GM21737 (cell line): ENCODE results near the gene TFR2.

Experiments used
- ATAC-seq: cut with Tn5 transposase; IDR thresholded peaks from one replicate; pipeline ENCODE4 v1.9.1; 2021; ENCODE audit warnings: mild to moderate bottlenecking, moderate library complexity; ENCODE audit not compliant: unreplicated experiment

Gene TFR2

DNA sequence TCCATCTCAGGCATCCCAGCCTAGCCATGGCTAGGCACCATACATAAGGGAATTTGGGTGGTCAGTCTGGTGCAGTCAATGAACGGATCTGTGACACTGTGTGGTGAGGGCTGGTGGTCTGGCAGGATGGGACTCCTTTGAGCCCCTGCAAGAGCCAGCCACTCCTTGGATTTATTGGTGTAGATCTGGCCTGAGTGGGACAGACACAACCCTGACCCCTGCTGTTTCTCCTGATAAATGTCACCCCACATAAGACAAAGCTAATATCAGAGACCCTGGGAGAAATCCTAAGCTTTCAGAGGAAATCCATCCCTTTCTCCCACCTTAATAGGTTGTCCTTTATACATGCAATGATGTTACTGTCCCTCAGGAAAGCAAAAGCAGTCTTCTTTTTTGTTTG is 52.9 kb downstream of the TFR2 start:
- no peak for ATAC-seq

- peak; percentile 77 for ATAC-seq
Measured at GRCh38 chr7:100586266-100587025, 54.9 kb downstream of the TFR2 start, which contains the start of gene FBXO24. FBXO24 (plus strand) TSS chr7:100586328; CDS start chr7:100586626, 298 bp downstream.

DNA sequence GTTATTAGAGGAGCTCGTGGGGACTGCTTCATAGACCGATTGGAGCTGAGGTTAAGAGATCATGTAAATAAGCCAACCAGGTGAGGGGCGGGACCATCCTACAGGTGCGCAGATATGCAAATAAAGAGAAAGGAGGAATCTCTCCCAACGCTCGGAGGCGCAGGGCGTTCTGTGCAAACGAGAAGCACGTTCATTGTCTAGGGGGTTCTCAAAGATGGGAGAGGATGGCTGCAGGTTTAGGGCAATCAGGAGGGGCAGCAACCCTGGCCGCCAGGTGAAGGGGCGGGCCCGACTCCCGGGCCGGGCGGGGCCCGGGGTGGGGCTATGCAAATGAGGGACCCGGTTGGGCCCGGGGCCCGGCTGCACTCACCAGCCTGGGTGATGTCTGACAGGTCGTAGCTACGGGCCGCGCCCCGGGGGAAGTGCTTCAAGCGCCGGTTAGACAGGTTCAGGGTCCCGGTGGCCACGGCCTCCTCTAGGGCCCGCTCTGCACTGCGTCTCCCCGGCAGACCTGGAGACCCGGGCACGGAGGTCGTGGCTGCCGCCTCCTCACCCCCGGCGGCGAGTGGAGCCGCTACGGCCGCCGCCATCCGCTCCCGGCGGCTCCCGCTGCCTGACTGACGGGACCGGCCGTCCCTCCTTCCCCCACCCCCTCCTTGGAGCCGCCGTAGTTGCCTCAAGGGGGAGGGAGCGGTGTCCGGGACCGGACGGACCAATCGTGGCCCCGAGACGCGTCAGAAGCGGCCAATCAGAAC is 55.7 kb downstream of the TFR2 start, which contains the start of gene LRCH4:
LRCH4 (minus strand) TSS at position 619 of the 755 bp plus-strand sequence; CDS start at position 590, 29 bp downstream.
- ATAC-seq, result peak; percentile 28

DNA sequence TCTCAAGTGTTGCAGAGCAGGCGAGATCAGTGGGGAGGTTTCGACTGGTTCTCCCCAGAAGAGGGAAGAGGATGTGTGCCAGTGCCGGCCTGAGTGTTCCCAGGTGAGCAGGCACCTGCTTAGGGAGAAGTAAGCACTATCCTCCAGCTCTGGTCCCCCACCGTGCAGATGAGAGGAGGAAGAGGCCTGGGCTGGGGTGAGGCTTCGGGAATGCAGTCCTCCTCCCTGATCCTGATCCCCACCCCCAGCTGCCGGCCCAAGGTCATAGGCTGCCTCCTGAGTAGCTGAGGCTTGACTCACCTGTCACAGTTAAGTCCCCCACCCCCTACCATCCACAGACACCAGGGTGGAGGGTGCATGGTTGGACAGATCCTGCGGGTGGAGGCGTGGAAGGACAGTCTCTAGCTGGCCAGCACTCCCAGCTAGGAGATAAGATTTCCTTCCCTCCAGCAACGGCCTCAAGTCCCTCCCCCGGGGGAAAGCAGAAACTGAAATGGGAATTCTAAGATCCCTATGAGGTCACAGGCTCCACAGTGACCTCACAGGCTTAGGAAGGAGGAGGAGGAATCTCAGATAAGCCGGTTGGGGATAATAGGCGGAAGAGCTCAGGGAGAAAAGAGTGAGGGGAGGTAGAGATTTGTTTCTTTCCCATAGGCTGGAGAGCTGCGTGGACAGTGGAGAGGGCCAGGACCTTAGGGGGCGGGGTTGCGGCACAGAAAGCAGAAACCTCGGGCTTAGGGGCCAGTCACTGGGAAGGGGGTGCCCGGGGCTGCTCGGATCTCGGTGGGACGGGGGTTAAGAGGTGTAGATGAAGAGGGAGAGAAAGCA is 56.5 kb downstream of the TFR2 start:
- no peak for ATAC-seq

GRCh38 chr7:100584054-100584682 is 57.2 kb downstream of the TFR2 start:
- ATAC-seq, result no peak

DNA sequence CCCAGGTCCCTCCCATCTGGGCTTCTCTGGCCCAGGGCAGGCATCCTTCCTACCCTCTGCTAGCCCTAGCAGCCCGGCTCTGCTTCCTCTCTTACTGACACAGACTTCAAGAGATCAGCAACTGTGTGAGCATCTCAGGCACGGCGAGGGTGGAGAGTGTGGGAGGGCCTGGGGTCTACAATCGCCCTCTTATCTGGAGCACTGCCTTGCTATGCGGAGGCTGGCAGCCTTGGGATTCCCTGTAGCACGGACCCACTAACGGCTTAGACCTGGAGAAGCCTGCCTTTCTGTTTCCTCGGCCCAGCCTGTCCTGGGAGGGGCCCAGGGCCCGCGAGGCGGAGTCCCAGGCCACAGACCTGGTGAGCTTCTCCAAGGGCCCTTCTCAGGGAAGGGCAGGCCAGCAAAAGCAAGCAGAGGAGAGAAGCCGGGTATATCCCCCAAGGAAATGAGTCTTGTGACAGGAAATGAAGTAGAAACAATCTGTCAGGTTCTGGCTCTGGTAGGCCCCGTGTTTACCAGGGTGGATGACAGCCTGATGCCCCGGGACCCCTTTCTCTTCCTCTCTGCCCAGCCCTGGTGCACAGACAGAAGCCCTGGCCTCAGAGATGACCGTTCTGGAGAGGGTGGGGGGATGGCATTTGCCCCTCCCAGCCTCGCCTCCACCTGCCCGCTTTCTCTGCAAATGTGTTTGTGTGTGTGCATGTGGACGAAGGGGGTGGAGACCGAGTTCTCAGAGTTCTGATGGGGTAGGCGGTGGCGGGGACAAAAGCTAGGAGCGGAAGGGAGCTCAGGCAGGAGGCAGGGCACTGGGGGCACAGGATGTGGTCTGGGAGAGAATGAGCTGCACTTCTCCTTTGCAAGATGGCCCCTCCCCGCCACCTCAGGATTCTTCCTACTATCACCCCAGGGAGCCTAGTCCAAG is 58.0 kb downstream of the TFR2 start:
- no peak for ATAC-seq

GRCh38 chr7:100582650-100583049 is 58.7 kb downstream of the TFR2 start:
- ATAC-seq, result no peak

GRCh38 chr7:100582041-100582579 is 59.2 kb downstream of the TFR2 start:
- ATAC-seq, result no peak

DNA sequence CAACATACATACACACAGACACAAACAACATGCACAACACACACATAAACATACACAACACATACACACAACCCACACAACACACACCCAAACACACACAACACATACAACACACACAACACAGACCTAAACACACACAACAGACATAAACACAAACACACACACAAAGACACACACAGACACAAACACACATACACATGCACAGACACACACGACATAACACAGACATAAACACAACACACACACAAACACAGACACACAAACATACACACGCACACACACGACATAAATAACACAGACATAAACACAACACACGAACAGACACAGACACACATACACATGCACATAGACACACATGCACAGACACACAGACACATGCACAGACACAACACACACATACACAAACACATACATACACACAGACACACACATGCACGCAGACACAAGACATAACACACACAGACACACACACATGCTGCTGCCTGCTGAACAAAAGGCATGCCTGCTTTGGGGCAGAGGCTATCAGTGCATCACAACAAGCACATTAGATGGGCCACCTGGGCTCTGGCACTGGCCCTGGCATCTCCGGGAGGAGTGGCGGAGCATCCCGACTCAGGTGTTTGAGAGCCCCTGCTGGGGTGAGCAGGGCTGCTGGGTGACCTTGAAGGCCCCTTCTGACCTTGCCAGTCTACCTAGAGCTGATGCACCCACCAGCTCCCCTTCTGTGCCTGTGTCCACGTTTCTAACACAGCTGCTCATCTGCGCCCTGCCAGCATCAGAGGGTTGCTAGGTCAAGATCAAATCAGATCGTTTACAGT is 60.7 kb downstream of the TFR2 start:
- no peak for ATAC-seq

GRCh38 chr7:100578246-100579183 is 62.8 kb downstream of the TFR2 start:
- ATAC-seq, result no peak

DNA sequence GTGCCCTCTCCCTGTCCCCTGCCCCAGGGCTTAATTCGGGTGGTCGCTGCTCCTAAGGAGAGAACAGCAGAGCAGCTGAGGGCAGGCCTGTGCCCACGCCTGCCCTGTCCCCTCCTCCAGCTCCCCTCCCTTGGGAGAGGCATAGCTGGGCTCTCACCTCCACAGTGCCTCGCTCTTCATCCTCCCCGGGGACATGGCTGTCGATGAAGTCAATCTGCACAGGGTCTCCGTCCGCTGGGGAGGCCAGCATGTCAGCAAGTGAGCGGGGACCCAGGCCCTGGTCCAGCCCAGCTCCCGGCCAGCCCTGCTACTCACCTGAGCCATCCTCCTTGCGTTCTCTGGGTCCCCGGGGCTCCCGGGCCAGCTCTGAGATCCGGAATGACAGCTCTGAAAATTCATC is 63.8 kb downstream of the TFR2 start:
- ATAC-seq, result no peak

GRCh38 chr7:100577103-100577502 is 64.2 kb downstream of the TFR2 start:
- ATAC-seq, result no peak

GRCh38 chr7:100576384-100576993 is 64.9 kb downstream of the TFR2 start:
- no peak for ATAC-seq

- ATAC-seq, result no peak
Measured at GRCh38 chr7:100575746-100576383, 65.5 kb downstream of the TFR2 start.

DNA sequence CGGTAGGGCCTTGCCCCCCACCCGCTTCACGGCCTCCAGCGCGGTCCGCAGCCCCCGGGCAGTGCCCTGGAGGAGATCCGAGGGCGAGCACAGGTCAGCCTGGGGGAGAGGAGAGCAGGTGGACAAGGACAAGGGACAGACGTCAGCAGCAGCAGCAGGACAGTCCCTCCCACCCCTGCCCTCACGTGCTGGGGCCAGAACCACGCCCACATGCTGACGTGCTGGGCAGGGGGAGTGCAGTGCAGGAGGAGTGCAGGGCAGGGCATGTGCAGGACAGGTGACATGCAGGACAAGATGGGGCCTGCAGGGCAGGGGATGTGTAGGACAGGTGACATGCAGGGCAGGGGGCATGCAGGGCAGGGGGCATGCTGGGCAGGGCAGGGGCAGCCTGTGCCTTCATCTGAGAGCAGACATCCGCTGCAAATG is 66.1 kb downstream of the TFR2 start:
- ATAC-seq, result no peak

- ATAC-seq, result no peak
Measured at GRCh38 chr7:100574362-100575205, 66.8 kb downstream of the TFR2 start.
